Hematopoietic multipotent progenitor cell (in vitro differentiated cells): ENCODE measurements around the gene ARHGEF4. TPM values are rescaled to one million over a fixed set of nuclear protein-coding genes. Genes with fewer than 3 reads are reported as not detected.

Experiments
- DNase-seq, 3 donors: peaks; one replicate each; pipeline ENCODE4 v3.0.0-alpha.2; 2011 to 2015; ENCODE audit warnings: low read depth in 2 of 3, low spot score in 2 of 3
- total RNA-seq: library from RNA; depleted of rRNA; stranded (reverse); fragments of >200 nt; gene quantifications from one replicate; pipeline ENCODE4 v1.2.3, GENCODE V29; 2012

Gene ARHGEF4
- total RNA-seq, 1 donor, result under 0.01 TPM

DNA sequence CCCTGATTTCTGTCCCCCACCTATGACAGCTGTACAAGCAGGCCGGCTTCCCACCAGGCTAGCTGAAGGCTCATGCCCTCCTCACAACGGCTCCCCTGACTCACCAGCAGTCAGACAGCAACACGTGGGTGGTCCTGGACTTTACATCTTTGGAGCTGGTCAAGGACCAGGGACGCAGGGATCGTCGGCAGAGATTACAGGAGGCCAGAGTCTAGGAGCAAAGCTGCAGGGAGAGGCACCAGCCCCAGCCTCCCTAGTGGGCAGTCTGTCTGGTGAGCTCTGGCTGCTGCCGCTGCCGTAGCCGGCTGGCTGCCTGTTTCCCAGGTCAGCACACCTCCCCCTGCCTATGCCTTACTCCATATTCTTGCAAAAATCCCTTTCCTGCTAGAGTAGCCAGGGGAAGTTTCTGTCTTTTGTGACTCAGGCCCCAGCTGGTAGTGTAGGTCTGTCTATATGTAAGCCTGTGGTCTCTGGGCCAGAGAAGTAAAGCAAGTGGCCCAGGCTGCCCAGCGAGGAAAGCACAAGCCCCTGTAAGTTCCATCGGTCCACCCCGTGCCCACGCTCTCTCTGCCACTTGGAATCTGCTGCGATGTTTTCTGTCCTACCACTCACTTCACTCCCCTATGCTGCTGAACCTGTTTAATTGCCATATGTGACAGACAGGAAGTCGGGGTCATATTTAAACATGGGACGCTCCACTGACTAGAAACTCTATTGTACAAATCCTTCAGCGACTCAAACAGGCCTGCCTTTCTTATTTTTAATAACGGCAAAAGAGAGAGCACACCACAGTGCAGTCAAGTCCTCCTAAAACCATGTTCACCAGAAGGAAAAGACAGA lies 2.4 kb upstream of the ARHGEF4 start:
- DNase-seq, result no peak

GRCh38 chr2:130834931-130835765 lies 1.6 kb upstream of the ARHGEF4 start:
- no peak for DNase-seq

- no peak for DNase-seq
These were observed 1.0 kb upstream of the ARHGEF4 start for GRCh38 chr2:130835766-130836015.

DNA sequence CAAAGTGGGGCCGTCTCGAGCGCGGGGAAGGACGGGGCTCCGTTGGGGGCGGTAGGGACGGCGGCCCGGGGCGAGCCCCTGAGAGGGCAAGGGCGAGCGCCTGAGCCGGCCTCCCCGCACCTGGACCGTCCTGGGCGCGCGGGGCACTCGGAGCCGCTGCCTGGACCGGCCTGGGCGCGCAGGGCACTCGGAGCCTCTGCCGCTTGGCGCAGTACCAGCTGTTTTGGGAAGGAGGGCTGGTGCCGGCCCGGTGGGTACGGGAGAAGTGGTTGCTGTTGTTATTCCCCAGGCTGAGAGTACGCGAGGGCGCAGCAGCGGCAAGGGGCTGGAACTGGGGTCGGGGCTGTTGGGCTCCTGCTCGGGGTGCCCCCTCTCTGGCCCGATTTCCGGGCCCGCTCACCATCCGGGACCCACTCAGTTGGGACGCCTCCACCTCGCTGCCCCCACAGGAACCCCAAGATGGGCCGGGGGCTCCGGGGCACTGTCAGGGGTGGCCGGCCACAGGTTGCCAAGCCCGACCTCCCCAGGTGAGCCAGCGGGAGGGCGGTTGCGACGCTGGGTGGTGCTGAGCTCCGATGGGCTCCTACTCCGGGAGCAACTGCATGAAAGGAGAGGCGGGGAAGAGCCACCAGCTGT lies 579 bp downstream of the ARHGEF4 start:
- no peak for DNase-seq

GRCh38 chr2:130837811-130838565 lies 1.3 kb downstream of the ARHGEF4 start:
- DNase-seq, result no peak

GRCh38 chr2:130839011-130839780 lies 2.5 kb downstream of the ARHGEF4 start:
- no peak for DNase-seq

DNA sequence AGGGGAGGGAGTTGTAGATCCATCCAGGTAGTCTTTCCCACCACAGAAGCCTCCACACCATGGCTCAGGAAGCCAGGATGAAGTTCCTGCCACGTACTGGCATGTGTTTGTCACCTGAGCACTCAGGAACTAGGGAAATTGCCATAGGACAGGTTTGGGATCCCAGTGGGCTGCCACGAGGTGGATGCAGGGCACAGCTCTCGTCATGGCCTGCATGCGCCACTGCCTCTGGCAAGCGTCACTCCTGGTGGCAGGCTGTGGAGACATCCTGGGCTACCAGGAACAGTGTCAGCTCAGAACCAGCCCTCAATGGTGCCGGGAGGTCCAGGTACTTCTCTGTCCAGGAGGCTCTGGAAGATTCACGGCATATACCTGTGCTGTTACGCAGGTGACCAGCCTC lies 3.8 kb downstream of the ARHGEF4 start:
- no peak for DNase-seq

DNA sequence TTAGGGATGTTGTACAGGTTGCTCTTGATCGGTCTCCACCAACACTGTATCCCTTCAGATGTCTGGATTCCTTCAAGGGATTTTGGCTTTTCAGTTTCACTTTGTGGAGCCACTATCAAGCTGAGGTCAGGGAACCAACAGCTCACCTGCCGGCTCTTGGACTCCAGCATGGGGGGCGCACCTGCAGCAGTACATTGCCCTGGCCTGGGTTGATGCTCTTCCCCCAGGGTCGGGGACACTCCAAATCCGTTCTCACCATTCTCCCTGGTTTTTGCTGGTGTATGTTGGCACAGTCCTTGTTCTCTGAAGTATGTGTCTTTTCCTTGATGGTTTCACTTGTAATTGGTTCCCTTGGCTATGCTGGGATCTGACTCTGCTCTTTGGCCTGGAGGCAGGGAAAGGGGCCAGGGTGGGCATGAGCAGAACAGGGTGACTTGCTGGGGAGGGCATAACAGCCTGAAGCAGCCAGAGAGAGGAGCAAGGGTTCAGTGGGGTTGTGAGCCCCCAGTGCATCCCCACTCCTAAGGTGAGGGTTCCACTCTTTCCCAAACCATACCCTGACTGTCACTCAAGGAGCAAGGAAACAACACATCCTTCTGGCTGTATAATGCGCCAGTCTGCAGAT lies 5.1 kb downstream of the ARHGEF4 start:
- DNase-seq, result no peak

- no peak for DNase-seq
These were observed 6.1 kb downstream of the ARHGEF4 start for GRCh38 chr2:130842770-130843169.

DNA sequence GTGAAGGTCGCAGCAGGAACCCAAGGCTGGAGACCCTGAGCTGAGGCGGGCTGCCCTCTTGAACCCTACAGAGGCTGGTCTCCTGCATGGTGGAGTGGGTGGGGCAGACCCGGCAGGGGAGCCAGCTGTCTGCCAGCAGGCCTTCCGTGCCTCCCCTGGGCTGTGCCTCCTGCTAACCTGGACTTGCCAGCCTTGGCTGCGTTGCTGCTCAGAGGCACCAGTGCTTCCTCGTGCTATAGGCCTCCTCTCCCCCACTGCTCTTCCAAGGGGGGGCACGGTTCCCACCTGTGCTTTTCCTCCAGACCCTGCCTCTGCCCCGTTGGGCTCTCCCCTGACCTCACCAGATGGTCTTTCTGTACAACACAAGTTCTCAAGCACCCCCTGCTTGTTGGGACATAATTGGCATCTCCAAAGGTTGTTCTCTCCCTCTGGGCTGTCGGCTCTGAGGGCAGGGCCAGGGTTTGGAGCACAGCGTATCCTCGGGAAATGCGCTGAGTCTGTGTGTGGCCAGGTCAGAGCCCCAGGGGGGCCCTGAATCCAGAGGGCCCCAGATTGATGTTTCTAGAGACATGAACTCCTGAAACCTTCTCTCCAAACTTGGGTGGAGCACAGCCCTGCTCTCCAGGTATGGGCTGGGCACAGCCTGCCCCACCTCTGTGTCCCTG lies 6.7 kb downstream of the ARHGEF4 start:
- no peak for DNase-seq

DNA sequence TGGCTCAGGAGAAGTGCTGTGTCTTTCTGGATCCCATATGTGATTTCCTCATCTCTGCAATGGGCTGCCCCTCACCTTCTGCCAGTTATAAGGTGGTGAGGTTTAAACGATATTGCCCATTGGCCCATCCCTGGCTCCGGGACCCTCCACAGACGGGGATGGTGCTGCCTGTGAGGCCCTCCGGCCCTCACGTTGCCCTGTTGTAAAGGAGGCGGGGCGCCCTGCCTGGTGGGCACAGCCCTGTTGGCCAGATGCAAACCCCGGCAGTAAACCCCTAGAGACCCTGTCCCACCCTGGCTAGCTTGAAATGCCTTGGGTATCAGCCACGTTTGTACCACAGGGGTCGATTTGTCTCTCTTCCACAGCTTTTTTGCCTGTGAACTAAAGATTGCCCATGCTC lies 7.4 kb downstream of the ARHGEF4 start:
- no peak for DNase-seq

DNA sequence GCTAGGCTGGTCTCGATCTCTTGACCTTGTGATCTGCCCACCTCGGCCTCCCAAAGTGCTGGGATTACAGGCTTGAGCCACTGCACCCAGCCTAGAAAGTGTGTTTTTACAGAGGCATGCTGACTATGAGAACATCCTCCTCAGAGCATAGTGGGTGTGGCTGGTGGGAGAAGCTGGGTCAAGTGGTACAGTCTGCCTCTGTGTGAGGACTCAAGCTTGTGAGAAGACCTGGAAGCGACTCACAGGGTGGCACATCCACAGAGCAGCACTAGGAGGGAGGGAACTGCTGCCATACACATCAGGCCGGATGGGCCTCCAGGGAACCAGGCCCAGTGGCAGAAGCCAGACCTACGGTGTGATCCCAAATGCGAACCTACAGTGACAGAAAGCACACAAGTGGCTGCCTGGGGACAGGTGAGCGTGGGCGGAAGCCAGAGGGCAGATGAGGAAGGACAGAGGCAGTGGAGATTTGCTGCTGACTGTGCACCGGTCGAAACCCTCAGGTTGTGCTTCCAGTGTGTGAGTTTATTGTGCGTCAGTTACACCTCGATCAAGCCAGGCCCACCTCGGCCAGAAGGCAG lies 8.9 kb downstream of the ARHGEF4 start:
- DNase-seq, result no peak

GRCh38 chr2:130846233-130846632 lies 9.5 kb downstream of the ARHGEF4 start:
- no peak for DNase-seq

DNA sequence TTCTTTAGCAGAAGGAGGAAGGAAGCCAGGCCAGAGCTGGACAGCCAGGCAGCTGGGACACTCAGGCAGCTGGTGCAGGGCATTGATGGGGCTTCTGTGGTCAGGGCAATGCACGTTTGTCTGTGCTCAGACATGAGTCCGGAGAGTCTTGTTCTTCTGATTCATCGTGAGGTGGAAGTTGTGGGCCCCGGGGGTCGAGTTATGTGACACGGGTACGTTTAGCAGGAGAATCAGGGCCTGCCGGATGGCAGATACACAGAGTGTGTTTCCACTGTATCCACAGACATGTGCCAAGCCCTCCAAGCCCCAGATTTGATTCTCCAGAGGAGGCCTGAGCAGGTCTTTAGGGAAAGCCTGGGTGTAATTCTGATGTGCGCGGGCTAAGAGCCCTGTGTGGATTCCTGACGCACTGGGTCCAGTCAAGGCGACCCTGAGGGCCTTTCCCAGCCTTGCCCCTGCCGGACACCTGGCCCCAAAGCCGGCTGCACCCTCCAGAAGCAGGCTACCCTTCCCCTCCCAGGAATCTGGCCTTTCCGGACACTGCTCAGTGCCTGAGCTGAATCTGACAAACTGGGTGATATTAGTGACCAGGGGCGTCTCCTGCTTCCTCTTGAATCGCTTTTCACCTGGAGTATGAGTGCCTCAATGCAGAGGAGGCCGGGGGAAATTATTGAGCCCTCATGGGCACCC lies 10.1 kb downstream of the ARHGEF4 start:
- DNase-seq, result no peak

DNA sequence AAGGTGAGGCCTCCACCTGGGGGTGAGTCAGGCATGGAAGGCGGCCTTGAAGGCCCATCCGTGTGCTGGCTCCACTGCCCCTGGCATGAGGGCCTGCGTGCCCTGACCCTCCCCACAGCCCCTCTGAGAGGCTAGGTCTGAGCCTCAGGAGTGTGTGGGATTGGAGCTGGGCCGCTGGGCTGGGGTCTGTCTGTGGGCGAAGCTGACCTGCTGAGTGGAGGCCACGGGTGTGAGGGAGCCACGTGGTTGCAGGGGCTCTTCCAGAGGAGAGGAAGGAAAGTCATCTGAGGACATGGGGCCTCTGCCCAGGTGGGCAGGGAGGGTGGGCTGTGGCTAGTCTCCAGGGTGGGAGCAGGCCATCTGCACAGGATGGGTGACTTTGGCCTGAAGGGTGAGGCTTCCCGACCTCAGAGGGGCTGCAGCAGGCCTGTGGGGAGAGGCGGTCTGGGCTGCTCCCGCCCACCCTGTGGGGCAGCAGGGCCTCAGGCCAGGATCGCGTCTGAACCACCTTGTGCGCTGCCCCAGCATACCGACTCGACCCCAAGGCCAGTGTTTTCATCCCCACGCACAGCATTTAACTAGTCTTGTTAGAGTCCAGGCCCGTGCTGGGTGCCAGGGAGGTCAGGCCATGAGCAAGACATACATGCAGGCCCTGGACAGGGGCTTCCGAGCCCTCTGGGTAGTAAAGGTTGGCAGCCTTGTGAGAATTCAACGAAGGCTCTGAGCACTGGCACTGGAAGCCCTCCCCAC lies 11.2 kb downstream of the ARHGEF4 start:
- DNase-seq, result no peak

GRCh38 chr2:130848526-130849210 lies 12.0 kb downstream of the ARHGEF4 start:
- DNase-seq, result no peak
